Glomerular visceral epithelial cell (primary cell): ENCODE results near the gene SEMA5B.

Experiments used
- DNase-seq: peaks from one replicate; pipeline ENCODE4 v3.0.0-alpha.2; 2016; ENCODE audit errors: extremely low spot score

The SEMA5B gene

DNA sequence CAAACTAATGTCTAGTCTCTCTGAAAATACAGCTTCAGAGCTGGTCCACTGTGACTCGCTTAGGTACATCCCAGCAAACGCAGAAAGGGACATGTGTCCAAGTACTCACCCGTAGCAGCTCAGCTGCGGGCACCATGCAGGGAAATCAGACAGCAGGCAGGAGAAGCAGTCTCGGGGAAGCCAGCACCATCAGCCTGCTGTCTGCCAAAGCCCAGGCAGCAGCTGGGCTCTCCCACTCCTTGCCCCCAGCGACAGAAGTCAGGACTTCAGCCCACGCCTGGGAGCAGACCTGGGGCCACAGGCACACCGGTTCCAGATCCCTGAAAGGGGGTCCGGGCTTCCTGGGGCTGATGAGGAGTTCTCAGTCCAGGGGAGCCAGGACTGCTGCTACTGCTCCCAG lies 34.9 kb downstream of the SEMA5B start:
- no peak for DNase-seq

DNA sequence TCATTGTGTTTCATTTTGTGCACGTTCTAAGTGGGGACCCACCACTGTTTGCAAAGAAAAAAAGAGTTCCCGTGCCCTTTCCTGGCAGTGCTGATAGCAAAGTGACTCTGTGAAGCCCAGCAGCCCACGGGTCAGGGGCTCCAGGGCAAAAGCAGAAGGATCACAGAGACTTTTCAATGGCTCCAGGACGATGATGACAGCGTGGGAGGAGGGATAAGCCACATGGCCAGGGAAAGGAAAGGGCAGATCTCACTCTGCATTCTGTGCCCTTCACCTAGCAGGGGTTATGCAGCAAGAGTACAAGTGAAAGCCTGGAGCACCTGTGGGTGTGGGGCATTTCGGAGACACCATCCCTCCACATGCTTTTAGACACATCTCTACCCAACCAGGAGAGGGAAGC lies 35.4 kb downstream of the SEMA5B start:
- no peak for DNase-seq

DNA sequence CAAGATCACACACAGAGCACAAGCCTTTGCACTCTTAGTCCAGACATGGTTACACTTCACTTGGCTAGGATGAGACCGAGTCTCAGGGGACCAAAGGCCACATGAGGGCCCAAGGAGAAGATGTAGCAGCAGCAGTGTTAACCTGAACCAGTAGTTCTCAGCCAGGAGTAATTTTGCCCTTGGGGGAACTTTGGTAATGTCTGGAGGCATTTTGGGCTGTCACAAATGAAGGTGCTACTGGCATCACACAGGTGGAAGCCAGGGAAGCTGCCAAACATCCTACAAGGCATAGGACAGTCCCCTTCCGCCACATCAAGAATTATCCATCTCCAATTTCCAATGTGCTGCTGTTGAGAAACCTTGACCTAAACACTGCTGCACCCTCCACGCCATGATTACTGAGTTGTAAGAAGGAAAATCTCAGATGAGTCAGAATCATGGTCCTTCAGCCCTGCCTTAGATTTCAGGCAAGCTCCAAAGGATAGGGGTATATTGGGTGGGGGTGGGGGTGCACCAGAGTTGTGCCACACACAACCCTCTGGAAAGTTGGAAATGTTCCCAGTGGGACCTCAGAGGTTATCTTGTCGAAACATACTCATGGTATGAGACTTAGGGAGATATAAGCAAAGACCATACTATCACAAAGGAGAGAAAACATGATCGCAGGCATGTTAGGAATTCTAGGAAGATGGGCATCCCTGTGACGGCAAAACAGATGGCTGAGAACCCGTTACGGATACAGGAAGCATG lies 36.2 kb downstream of the SEMA5B start:
- no peak for DNase-seq

DNA sequence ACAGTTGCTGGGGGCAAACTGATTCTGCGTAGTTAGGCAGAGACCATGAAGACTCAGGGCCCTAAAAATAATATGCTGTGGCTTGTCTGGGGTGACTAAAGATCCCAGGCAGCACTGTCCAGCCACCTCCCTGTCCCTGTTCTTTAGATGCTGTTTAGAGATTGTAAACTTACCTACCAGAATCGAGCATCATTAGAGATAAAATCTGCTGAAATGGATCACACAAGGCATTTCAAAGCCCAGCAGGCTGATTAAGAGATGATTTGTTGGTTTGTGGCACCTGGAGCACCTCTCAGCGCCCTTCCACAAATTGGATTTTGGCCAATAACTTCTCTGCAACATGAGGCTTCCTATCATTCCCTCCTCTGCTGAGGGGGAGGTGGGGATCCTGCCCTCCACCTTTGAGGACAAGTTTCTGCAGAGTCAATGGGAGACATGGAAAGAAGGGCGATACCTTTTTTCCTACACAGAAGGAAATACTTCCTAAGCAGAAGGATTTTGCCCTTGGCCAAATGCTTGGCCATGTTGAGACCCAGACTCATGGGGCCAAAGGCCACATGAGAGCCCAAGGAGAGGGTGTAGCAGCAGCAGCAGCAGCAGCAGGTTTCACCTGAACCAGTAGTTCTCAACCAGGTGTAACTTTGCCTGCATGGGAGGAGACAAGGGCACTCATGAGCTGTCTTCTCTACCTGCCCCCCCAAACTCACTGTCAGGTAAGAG lies 37.5 kb downstream of the SEMA5B start:
- DNase-seq: no peak

DNA sequence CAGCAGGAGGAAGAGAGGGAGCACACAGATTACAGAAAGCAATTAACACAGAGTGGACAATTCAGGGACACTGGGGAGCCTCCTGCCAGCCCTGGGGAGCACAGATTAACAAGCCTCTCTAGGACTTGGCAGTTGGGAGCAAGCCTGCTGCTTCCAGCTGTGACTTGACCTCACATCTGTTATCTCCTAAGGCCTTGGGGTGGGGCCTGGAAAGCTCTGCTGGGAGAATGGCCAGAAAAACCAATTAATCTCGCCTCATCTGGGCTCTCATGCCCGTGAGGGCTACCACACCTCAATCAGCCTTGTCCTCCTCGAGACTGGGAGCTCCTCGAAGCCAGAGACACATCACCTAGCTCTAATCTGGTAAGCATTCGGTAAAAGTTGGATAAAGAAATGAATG lies 39.1 kb downstream of the SEMA5B start:
- DNase-seq: no peak

DNA sequence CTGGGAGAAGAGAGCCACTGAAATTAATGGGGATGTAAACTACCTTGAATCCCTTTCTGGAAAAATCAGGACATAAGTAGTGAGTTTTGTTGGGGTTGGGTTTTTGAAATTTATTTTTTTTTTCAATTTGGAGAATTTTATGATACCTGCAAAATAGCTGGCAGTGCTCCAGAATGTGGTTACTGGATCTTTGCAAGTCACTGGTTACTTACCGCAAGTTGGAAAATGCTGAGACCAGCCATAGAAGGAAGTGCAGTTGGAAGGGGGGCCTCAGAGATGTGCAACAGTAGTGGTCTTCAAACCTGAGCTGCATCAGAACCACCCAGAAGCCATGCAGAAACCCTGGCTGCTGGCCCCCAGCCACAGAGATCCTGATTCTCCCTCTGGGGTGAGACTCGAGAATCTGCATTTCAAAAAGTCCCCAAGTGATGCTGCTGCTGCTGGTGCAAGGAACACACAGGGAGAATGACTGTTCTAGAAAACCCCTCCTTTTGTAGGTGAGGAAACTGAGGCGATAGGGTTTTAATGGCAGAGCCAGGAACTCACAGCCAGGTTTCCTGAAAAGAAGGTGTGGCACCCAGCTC lies 39.7 kb downstream of the SEMA5B start:
- peak; percentile 16 for DNase-seq

DNA sequence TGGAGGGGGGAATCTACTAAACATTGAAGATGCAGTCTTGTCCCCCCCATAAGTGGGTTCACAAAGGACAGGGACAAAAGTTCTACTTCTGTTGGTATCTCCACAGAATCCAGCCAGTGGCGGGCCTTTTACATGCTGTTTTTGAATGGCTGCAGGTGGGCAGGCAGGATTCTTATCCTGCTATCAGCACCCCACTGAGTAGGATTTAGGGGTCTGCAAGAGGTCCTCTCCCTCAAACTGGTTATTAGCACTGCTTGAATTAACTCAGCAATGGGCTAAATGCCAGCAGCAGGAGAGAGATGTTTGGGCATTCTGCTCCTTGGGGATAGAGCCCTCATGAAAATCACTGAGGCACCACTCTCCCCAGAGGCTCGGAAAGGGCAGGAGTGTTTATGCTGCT lies 40.3 kb downstream of the SEMA5B start:
- DNase-seq: no peak

DNA sequence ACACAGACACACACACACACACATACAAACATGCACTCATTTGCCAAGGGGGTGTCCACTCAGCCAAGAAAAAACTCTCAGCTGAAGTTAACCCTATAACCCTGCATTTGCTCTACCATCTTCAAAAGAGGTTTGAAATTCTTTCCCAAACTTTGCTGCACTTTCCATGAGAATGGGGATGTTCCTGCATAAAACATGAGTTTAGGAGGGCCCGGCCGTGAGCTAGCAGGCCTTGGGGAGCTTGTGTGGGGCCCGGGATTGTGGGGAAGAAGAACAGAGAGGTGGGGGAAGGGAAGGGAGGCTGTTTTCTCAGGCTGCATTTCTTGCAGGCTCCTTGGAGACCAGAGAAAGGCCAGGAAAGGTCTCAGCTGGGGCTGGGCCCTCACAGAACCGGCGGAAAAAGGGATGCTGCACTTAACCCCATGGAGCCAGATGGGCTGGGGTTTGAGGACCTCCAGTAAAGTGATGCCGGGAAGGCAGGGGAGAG lies 40.8 kb downstream of the SEMA5B start:
- no peak for DNase-seq

DNA sequence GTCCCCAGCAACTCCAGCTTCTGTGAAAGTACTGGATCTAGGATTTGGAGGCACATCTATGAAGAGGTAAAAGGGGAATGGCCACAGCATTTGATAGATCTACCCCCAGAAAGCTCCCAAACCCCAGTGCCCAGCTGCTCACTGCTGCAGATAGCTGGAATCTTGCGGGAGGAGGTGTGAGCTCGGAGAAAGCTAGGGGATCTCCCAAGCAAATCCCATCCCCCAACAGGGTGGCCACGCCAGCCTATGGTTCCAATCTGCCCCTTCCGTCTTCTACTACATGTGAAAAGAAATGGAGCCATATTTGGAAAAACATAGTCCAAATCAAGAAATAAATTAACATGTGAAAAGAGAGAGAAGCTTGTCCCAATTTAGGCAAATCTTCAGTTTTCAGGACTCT lies 42.0 kb downstream of the SEMA5B start:
- DNase-seq: no peak

DNA sequence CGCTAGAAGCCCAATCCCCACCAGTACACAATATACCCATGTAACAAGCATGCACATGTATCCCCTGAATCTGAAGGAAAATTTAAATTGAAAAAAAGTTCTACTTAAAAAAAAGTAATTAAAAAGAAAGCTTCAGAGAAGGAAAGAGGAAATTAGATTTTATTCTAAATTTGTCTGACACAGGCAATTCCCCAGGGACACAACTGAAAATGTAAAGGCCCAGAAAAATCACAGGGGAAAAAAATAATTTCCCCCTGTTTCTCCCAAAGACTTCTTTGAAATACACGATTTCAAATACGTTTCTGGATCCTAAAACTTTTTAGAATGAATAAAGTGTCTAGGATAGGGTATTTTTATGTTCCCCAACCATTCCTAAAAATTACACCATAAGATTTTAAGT lies 42.9 kb downstream of the SEMA5B start:
- DNase-seq: no peak

DNA sequence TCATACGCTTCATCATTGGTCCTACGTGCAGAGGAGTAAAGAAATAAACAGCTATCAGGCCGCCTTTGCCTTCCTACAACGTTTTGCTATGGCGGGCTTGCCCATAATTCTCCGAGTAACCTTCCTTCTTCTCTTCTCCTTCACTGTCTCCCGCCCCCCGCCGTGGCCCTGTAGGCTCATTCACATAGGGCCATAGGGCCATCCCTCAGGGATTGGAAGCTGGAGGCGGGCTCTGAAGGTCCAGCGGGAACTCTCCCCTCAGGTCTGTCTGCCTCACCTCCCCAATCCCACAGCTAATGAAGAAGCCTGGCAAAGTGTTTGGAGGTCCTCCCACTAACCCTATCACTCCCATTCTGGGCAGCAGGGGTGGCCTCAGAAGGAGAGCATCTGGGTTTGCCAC lies 43.6 kb downstream of the SEMA5B start:
- DNase-seq: no peak

DNA sequence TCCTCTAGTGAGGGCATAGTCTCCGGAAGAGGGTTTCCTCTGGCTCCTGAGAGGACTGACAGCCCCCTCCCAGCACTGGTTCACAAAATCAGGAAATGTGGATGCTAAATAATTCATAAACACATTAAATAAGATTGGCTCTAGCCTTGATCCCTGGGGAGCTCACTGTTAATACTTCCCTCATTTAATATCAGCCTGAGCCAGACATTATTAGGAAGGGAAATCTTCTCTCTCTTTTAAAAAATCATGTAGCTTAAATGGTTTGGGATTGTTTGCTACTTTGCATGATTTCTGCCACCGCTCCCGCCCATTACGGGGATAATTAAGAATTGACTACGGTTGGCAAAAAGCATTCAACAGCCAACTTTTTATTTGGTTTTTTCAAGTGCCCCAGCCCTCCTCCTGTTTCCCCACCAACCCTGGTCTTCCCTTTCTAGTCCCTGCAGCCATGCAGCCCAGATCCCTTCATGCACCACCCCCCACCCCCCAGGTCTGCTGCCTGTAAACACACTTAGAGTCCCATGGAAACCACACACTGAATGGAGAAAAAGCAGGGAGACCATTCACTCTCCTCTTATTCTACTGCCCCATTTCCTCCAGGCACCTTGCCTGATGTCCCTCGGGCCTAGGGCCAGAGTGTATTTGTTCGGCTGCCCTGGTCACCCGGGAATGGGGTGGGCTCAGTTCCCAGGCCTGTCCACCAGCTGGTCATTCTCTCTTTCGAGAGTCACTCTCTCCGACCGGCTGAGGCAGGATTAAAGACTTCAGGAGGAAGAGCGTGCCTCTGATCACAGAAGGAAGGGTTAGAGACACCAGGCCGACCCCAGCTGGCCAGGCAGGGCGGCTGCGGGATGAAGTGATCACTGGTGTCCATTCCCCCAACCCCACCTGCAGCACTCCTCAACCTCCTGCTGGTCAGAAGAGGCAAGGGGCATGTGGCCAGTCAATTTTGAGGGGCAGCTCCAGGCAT lies 45.1 kb downstream of the SEMA5B start:
- DNase-seq: peak; percentile 14

DNA sequence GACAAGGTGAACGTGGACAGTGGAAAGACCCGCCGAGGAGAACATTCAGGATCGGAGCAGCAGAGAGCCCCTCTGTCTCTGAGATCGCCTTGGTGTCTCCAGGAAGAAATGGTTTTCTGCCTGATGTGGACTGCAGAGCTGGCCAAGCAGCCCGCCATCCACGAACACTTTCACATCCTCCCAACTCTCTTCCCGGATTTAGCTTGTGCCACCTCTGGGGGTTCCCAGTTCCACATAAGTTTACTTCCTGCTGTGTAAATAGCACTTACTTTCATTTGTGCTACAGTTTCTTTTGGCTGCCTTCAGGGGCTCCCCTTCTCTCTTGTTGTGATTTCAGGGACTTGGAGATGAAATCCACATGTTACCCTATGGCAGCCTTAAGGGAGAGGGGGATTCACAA lies 48.4 kb downstream of the SEMA5B start:
- DNase-seq: no peak

DNA sequence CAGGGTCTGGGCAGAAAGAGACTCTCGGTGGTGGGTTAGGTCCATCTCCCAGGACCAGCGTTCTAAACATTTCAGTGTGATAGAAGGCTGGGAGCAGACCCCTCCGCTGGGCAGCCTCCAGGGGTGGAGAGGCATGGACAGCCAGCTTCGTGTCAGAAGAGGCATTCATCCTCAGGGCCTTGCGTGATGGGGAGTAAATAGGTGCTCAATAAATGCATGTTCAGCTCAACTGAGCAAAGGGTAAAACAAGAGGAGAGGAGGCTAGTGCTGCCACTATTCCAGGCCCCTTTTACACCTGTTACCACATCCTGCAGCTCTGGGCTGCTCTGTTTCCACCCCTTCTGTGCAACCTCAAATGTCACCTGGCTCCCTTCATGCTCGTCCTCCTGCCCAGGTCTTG lies 49.0 kb downstream of the SEMA5B start:
- no peak for DNase-seq

DNA sequence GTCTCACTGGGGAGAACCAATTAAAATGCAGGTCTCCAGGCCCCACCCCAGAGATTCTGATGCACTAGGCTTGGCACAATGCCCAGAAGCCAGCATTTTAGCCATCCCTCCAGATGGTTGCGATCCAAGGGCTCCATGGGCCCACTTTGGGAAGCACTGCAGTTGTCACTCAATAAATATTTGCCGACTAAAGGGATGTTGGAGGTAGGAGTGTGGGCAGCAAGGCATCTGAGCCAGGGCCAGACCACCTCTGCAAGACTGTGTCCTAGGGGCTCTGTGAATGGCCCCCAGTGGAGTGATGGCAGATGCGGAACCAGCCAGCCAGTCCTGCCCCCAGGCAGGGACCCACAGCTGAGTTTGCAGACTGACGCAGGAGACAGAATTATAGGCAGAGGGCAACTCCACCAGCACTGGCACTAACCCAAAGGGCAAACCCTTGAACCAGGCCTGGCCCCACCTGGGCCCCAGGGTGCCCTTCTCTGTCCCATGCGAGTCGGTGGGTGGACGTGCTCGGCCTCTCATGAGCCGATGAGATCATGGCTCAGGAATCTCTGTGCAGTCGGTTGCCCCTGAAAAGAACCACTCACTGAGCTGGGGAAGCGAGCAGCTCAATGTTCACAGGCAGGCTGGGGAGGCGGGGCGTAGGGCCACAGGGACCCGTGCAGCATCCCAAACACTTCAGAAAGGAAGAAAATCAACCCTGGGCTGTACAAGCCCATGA lies 49.7 kb downstream of the SEMA5B start:
- peak; percentile 96 for DNase-seq

DNA sequence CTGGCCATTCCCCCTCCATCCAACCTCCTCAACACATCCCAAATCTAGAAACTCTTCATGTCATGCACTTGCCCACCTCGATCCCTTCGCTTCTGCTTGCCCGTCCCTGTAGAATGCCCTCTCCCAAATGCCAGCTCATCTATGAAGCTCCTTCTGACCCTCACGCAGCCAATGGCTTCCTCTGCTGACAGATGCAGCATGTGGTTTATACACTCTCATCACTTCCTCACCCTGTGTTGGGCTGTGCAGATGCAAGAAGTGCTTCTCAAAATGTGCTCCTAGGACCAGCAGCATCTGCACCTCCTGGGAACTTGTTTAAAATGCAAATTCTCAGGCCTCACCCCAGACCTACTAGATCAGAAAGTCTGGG lies 51.7 kb downstream of the SEMA5B start:
- DNase-seq: peak; percentile 29

DNA sequence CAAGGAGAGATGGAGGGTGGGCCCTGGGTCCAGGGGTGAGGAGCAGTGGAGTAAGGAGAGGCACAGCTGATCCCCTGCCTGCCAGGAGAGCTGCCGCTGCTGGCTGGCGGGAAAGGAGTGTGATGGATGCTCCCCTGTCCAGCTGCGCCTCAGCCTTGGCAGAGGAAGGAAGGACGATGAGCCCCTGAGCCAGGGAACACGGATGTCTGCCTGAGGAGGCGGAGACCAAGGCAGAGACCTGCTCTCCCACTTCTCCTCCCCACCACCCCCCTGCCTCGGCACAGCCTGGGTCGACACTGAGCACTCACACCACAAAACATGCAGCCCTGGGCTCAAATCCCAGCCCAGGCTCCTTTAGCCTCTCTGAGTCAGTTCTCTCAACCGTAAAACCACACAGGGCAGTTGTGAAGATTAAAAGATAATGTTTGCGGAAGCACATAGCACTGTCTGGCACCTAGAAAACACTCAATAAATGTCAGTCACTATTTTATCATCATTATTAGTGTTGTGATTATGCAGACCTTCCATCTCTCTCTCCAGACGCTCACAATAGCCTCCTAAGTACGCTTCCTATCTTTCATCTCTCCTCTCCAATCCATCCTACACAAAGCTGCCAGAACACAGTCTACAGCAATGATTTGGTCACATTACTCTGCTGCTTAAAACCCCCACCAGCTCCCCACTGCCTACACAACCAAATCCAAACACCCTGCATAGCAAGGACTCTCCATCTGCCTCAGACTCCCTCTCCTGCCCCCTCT lies 52.2 kb downstream of the SEMA5B start:
- DNase-seq: peak; percentile 94

DNA sequence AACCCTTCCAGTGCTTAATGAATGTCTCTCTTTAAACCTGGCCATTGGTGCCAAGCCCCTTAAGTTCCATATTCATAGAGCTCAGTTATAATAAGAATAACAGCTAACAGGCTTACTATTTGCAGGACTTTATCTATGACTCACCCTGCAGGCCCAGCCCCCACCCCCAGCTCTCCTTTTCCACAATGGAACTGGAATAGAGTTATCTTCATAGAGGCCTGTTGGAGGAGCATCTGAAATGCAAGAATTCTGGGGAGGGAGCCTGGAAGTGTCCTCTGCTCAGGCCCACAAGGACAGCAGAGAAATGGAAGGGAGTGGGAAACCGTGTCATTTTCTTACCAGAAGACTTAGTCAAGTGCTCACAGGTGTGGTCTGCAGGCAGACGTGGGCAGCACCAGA lies 52.8 kb downstream of the SEMA5B start:
- peak; percentile 50 for DNase-seq

DNA sequence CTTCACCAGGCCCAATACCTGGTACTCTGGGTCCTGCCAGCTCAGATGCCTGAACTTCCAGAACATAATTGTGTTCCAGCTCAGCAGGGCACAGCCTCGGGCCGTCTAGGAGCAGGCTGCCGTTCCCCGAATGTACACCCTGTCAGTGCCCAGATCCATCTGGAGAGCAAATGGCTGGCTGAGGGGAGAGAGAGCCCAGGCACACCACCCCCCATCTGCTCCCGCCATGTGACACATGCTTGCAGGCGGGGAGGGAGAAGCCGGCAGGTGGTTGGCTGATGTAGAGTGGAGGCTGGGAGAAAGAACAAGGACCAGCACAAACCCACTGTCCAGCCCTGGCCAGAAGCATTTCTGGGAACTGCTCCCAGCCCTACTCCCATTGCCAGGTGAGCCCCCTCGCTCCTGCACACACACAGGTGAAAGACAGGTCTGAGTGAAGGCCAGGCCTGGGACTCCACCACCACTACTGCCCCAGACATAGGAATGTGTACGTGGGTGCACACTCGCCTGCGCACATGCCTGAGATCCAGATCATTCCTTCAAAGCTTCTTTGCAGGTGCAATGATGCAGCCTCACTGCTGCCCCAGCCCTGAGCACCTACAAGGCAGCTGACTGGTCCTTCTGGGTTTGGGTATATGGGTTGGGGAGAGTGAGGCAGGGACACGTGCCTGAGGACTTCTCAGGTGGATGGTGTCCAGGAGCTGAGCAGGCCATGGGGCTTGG lies 53.5 kb downstream of the SEMA5B start:
- no peak for DNase-seq

DNA sequence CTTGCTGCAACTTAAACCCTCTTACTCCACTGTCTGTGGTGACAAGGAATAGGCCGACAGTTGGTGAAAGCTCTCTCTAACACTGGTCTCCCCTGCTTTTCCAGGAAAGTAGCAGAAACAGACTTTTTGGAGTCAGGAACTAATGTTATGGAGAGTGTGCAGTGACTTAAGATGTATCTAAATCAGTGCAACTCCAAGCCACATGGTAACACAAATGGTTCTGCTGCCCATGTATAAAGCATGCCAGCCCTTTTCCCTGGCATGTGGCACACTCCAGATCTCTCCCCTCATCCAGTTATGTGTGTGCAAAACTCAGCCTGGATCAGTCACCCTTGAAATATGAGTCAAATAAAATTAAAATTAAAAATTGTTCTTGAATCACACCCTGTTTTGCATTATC lies 55.4 kb downstream of the SEMA5B start:
- DNase-seq: no peak
